Dermis microvascular lymphatic vessel endothelial cell (primary cell): ENCODE results near the gene FUBP3. TPM values are rescaled to one million over a fixed set of nuclear protein-coding genes. Genes with fewer than 3 reads are reported as not detected.
"Not testable (repeated sequence)": the region's sequence is repeated elsewhere in the genome, so short reads cannot be mapped to it uniquely, and the experiment has no call there.

Experiments used
- DNase-seq, 2 donors: peaks; one replicate each; pipeline versions ENCODE4 v3.0.0 to v3.0.0-alpha.2; 2010; ENCODE audit warnings: low read depth in 2 of 2
- total RNA-seq: library from RNA; depleted of rRNA; stranded (reverse); fragments of >200 nt; gene quantifications from 2 replicates; pipeline ENCODE4 v1.2.1, GENCODE V29; 2014

Gene FUBP3
- total RNA-seq, 1 donor from 2014 or later: 26.7 TPM

- no peak for DNase-seq
These were observed 102.5 kb downstream of the FUBP3 start for GRCh38 chr9:130681769-130682420.

- DNase-seq: peak; percentile 48 to 79
These were observed 103.2 kb downstream of the FUBP3 start for GRCh38 chr9:130682421-130683121.

GRCh38 chr9:130685104-130685503 lies 105.7 kb downstream of the FUBP3 start:
- DNase-seq: no peak

- DNase-seq: not testable (repeated sequence)
These were observed 106.6 kb downstream of the FUBP3 start for GRCh38 chr9:130685945-130686344.

- DNase-seq: no peak
These were observed 108.2 kb downstream of the FUBP3 start for GRCh38 chr9:130687615-130688014.

Other genes with a start within 250 kb of the FUBP3 start
- 2.3 and 4.2 TPM in 2 replicates for gene ASS1, start 134.6 kb upstream of the FUBP3 start, total RNA-seq
- gene PRDM12, start 85.0 kb downstream of the FUBP3 start, total RNA-seq: not detected in 2 replicates
- 22.3 and 27.7 TPM in 2 replicates for gene EXOSC2, start 114.2 kb downstream of the FUBP3 start, total RNA-seq